H1 (cell line): ENCODE results near the gene FITM1. TPM values are rescaled to one million over a fixed set of nuclear protein-coding genes. Genes with fewer than 3 reads are reported as not detected.

Source experiments
- ASH2L ChIP-seq: fragments of 200-600, 300-600 bp; sonication (generic); IDR thresholded peaks from one replicate; pipeline ENCODE4 v1.7.1; 2017; ENCODE audit warnings: low read length
- ATF3 ChIP-seq: IDR thresholded peaks from 2 replicates; pipeline ENCODE4 v1.6.1; 2011; ENCODE audit warnings: low read depth, mild to moderate bottlenecking, low read length; ENCODE audit not compliant: insufficient read depth
- BACH1 ChIP-seq: IDR thresholded peaks from 2 replicates; pipeline ENCODE4 v1.6.1; 2012; ENCODE audit warnings: low read length, improper control_type of control experiment
- BRCA1 ChIP-seq: IDR thresholded peaks from 2 replicates; pipeline ENCODE4 v1.6.1; 2012; ENCODE audit warnings: low read depth, low read length, improper control_type of control experiment
- CBX8 ChIP-seq: fragments of 300-800, 300-1000 bp; sonication (generic); IDR thresholded peaks from 2 replicates; pipeline ENCODE4 v1.7.1; 2016; ENCODE audit warnings: low read depth, low read length, borderline replicate concordance
- CEBPB ChIP-seq: IDR thresholded peaks from 2 replicates; pipeline ENCODE4 v1.6.1; 2012; ENCODE audit warnings: low read depth, low read length
- CTBP2 ChIP-seq: IDR thresholded peaks from 2 replicates; pipeline ENCODE4 v1.7.0; 2011; ENCODE audit warnings: borderline replicate concordance, mild to moderate bottlenecking, moderate library complexity, mixed read lengths, low read length; ENCODE audit not compliant: insufficient read depth, insufficient read length
- HDAC6 ChIP-seq: IDR thresholded peaks from one replicate; pipeline ENCODE4 v1.7.1; 2012; ENCODE audit warnings: low read depth, mild to moderate bottlenecking, inconsistent platforms, low read length, moderate library complexity
- KDM4A ChIP-seq: IDR thresholded peaks from one replicate; pipeline ENCODE4 v1.7.1; 2012; ENCODE audit warnings: low read depth, mild to moderate bottlenecking, moderate library complexity, low read length, inconsistent platforms; ENCODE audit not compliant: severe bottlenecking
- MAX ChIP-seq: IDR thresholded peaks from 2 replicates; pipeline ENCODE4 v1.6.1; 2012; ENCODE audit warnings: inconsistent platforms
- NANOG ChIP-seq: IDR thresholded peaks from 2 replicates; pipeline ENCODE4 v1.6.1; 2011; ENCODE audit warnings: low read length, low read depth, mild to moderate bottlenecking, inconsistent platforms; ENCODE audit not compliant: insufficient read depth, poor library complexity, severe bottlenecking
- POLR2AphosphoS5 ChIP-seq: IDR thresholded peaks from 2 replicates; pipeline ENCODE4 v1.6.1; 2011; ENCODE audit warnings: low read depth, low read length
- RAD21 ChIP-seq, 2 experiments: IDR thresholded peaks in 1 of 2; conservative IDR thresholded peaks in 1 of 2; 2 replicates each; pipeline ENCODE4 v1.6.1; 2011; ENCODE audit warnings: low read depth in 2 of 2, low read length in 2 of 2, improper control_type of control experiment in 1 of 2, inconsistent platforms in 1 of 2, mild to moderate bottlenecking in 1 of 2, moderate library complexity in 1 of 2
- RFX5 ChIP-seq: IDR thresholded peaks from 2 replicates; pipeline ENCODE4 v1.6.1; 2011; ENCODE audit warnings: low read depth, low read length, improper control_type of control experiment, borderline replicate concordance
- RNF2 ChIP-seq: fragments of 200-900, 300-1000 bp; sonication (generic); IDR thresholded peaks from 2 replicates; pipeline ENCODE4 v1.7.1; 2016; ENCODE audit warnings: borderline replicate concordance, low read depth, mild to moderate bottlenecking, antibody characterized with exemption, low read length; ENCODE audit not compliant: poor library complexity, severe bottlenecking; ENCODE audit errors: missing control alignments
- SAP30 ChIP-seq: fragments of 300-600 bp; sonication (generic); IDR thresholded peaks from 2 replicates; pipeline ENCODE4 v1.7.1; 2012; ENCODE audit warnings: low read length, moderate library complexity, mild to moderate bottlenecking, inconsistent platforms; ENCODE audit not compliant: insufficient read depth, insufficient replicate concordance
- SIN3A ChIP-seq, 2 experiments: IDR thresholded peaks in 1 of 2; conservative IDR thresholded peaks in 1 of 2; 2 replicates each; pipeline ENCODE4 v1.6.1; 2011 to 2012; ENCODE audit warnings: low read length in 2 of 2, improper control_type of control experiment in 1 of 2, low read depth in 1 of 2, mild to moderate bottlenecking in 1 of 2
- SP4 ChIP-seq: IDR thresholded peaks from 2 replicates; pipeline ENCODE4 v1.6.1; 2012; ENCODE audit warnings: low read length, inconsistent platforms
- SRF ChIP-seq: IDR thresholded peaks from 2 replicates; pipeline ENCODE4 v1.6.1; 2011; ENCODE audit warnings: mild to moderate bottlenecking, low read depth, low read length, moderate library complexity
- TAF1 ChIP-seq: IDR thresholded peaks from 2 replicates; pipeline ENCODE4 v1.6.1; 2011; ENCODE audit warnings: mild to moderate bottlenecking, low read depth, low read length
- TAF7 ChIP-seq: optimal IDR thresholded peaks from 2 replicates; pipeline ENCODE3; 2011; ENCODE audit warnings: low read depth, mild to moderate bottlenecking, inconsistent platforms, low read length, moderate library complexity, borderline replicate concordance
- YY1 ChIP-seq: IDR thresholded peaks from 2 replicates; pipeline ENCODE4 v1.6.1; 2011; ENCODE audit warnings: low read depth, mild to moderate bottlenecking, low read length
- polyA plus RNA-seq, 7 experiments: library from polyadenylated mRNA; depleted of rRNA in 3 of 7; stranded (reverse) in 5 of 7; unstranded in 2 of 7; fragments of >200 nt in 5 of 7; fragments of 200-250 nt in 2 of 7; gene quantifications; 1 replicate in 5 of 7; 2 replicates in 1 of 7; 4 replicates in 1 of 7; pipeline versions ENCODE4 v1.2.1 to v1.2.3, GENCODE V29; 2011 to 2013; ENCODE audit warnings: missing spikeins in 2 of 7, mixed read lengths in 2 of 7
- total RNA-seq: library from RNA; stranded (reverse); fragmentation: NEBNext Ultra II Directional; extraction: Animal tissue kit (Norgen Biotek cat#: 25700); gene quantifications from 2 replicates; pipeline ENCODE4 v1.2.1, GENCODE V29; 2021

The FITM1 gene
- total and polyA plus RNA-seq, 2 of the 8 experiments (the other 6 are each of a cell fraction or from before 2014, with no cell fraction given): 0.53 to 0.76 TPM

- TF ChIP-seq POLR2AphosphoS5: peak; percentile 34; the same call in 1 of the 2 replicates
- TF ChIP-seq SIN3A (conservative IDR thresholded peaks at IDR 0.05 in 1 of 2, IDR thresholded peaks at IDR 0.05 in 1 of 2; ENCODE audit: low read depth in 1 of 2, low read length in 2 of 2): peak in 1 of 2 experiments; percentile 22; a peak in 1 of 4 replicates
- TF ChIP-seq BRCA1: no peak
- TF ChIP-seq MAX: no peak
- TF ChIP-seq CBX8: no peak
- no peak for TF ChIP-seq HDAC6
- no peak for TF ChIP-seq CEBPB
- TF ChIP-seq NANOG: no peak
- no peak for TF ChIP-seq ATF3
- TF ChIP-seq RFX5: no peak
- TF ChIP-seq TAF1: 0 out of 2 replicates have a peak, but pooled peaks have one; percentile 12
- no peak for TF ChIP-seq TAF7
- TF ChIP-seq RAD21 (IDR thresholded peaks at IDR 0.05 in 1 of 2, conservative IDR thresholded peaks at IDR 0.05 in 1 of 2; ENCODE audit: low read depth in 2 of 2, low read length in 2 of 2): no peak
- TF ChIP-seq RNF2: no peak
- no peak for TF ChIP-seq YY1
- TF ChIP-seq ASH2L: peak; percentile 36
- no peak for TF ChIP-seq SRF
- 0 out of 2 replicates have a peak, but pooled peaks have one; percentile 23 for TF ChIP-seq SP4
- TF ChIP-seq CTBP2: no peak
- TF ChIP-seq SAP30: no peak
- peak; percentile 15 for TF ChIP-seq BACH1
- TF ChIP-seq KDM4A: peak; percentile 70
Observed at GRCh38 chr14:24135834-24136683, 5.6 kb downstream of the FITM1 start, which contains the start of gene PSME1 (continued).
